Loucy (cell line): ENCODE data around the gene GATB.

Experiments
- H2AFZ ChIP-seq: fragments of 200-600 bp; sonication (generic); 2 replicates; pipeline ENCODE4 v1.6.0; 2016; ENCODE audit warnings: antibody characterized with exemption, mild to moderate bottlenecking, low read length, moderate library complexity
- H3F3A ChIP-seq: fragments of 200-600 bp; 2 replicates; pipeline ENCODE4 v1.6.0; 2016; ENCODE audit warnings: antibody characterized with exemption, low read depth, mild to moderate bottlenecking
- H3K27me3 ChIP-seq: fragments of 200-600 bp; sonication (generic); 2 replicates; pipeline ENCODE4 v1.6.1; 2014; ENCODE audit warnings: low read length, mild to moderate bottlenecking; ENCODE audit not compliant: insufficient read depth, poor library complexity, severe bottlenecking
- H3K36me3 ChIP-seq: fragments of 200-600 bp; sonication (generic); 2 replicates; pipeline ENCODE4 v1.6.1; 2016; ENCODE audit warnings: low read length; ENCODE audit not compliant: insufficient read depth
- H3K4me1 ChIP-seq: fragments of 200-600 bp; sonication (generic); 2 replicates; pipeline ENCODE4 v1.5.1; 2014; ENCODE audit warnings: low read length, mild to moderate bottlenecking; ENCODE audit not compliant: insufficient read depth, poor library complexity, severe bottlenecking
- H3K4me2 ChIP-seq: fragments of 200-600 bp; sonication (generic); 2 replicates; pipeline ENCODE4 v1.6.0; 2014; ENCODE audit warnings: antibody characterized with exemption, low read length, low read depth, mild to moderate bottlenecking; ENCODE audit not compliant: poor library complexity, severe bottlenecking
- H3K4me3 ChIP-seq: fragments of 200-600 bp; sonication (generic); 2 replicates; pipeline ENCODE4 v1.5.1; 2014; ENCODE audit warnings: low read length, mild to moderate bottlenecking, mixed read lengths; ENCODE audit not compliant: poor library complexity, severe bottlenecking
- H3K79me2 ChIP-seq: fragments of 200-600 bp; sonication (generic); 2 replicates; pipeline ENCODE4 v1.6.1; 2014; ENCODE audit warnings: low read length; ENCODE audit not compliant: insufficient read depth
- H3K9ac ChIP-seq: fragments of 200-600 bp; sonication (generic); 2 replicates; pipeline ENCODE4 v1.6.0; 2014; ENCODE audit warnings: mild to moderate bottlenecking, low read depth, low read length, moderate library complexity; ENCODE audit not compliant: poor library complexity, severe bottlenecking
- H3K9me2 ChIP-seq: fragments of 200-600 bp; sonication (generic); replicated peaks from 2 replicates; pipeline ENCODE4 v1.6.1; 2016; ENCODE audit warnings: low read depth, low read length, mixed read lengths
- H3K9me3 ChIP-seq: fragments of 200-600 bp; sonication (generic); 2 replicates; pipeline ENCODE4 v1.6.1; 2014; ENCODE audit warnings: mild to moderate bottlenecking, antibody characterized with exemption, low read length, low read depth; ENCODE audit not compliant: insufficient read depth
- H4K20me1 ChIP-seq: fragments of 200-600 bp; sonication (generic); 2 replicates; pipeline ENCODE4 v1.6.0; 2014; ENCODE audit warnings: antibody characterized with exemption, low read length, mild to moderate bottlenecking; ENCODE audit not compliant: insufficient read depth, poor library complexity, severe bottlenecking
- CTCF ChIP-seq: fragments of 200-600 bp; sonication (generic); conservative IDR thresholded peaks from 2 replicates; pipeline ENCODE4 v1.5.1; 2014; ENCODE audit warnings: mild to moderate bottlenecking, antibody characterized with exemption, low read length
- EZH2phosphoT487 ChIP-seq: fragments of 200-600 bp; IDR thresholded peaks from 2 replicates; pipeline ENCODE4 v1.6.1; 2018; ENCODE audit warnings: antibody characterized with exemption, mild to moderate bottlenecking, moderate library complexity, borderline replicate concordance

Gene GATB

GRCh38 chr4:151703401-151703800 is 57.4 kb downstream of the GATB start:
- no peaks in the 10 kb centered on the region for H3K4me1 ChIP-seq
- H3K9me3 ChIP-seq: no peaks in the 10 kb centered on the region
- no peak overlapping the region for H2AFZ ChIP-seq
- no peaks in the 10 kb centered on the region for H3K9me2 ChIP-seq
- no peak overlapping the region for H3K9ac ChIP-seq
- H3K4me3 ChIP-seq: no peak overlapping the region
- TF ChIP-seq CTCF (no peak), EZH2phosphoT487 (no peak)
- no peak overlapping the region for H3K4me2 ChIP-seq
- no peaks in the 10 kb centered on the region for H3F3A ChIP-seq
- no peaks in the 10 kb centered on the region for H3K27me3 ChIP-seq
- H3K36me3 ChIP-seq: peaks cover 3% of the 10 kb centered on the region; the same call in 1 of the 2 replicates
- no peaks in the 10 kb centered on the region for H4K20me1 ChIP-seq
- H3K79me2 ChIP-seq: no peaks in the 10 kb centered on the region

- H2AFZ ChIP-seq: no peak overlapping the region
- no peak overlapping the region for H3K4me3 ChIP-seq
- H3K4me2 ChIP-seq: no peak overlapping the region
- H4K20me1 ChIP-seq: no peaks in the 10 kb centered on the region
- TF ChIP-seq CTCF: no peak
- TF ChIP-seq EZH2phosphoT487: no peak
- H3K4me1 ChIP-seq: no peaks in the 10 kb centered on the region
- no peaks in the 10 kb centered on the region; the same call in 1 of the 2 replicates for H3K36me3 ChIP-seq
- H3F3A ChIP-seq: no peaks in the 10 kb centered on the region
- no peaks in the 10 kb centered on the region for H3K9me3 ChIP-seq
- no peaks in the 10 kb centered on the region for H3K27me3 ChIP-seq
- no peaks in the 10 kb centered on the region for H3K79me2 ChIP-seq
- no peaks in the 10 kb centered on the region for H3K9me2 ChIP-seq
- H3K9ac ChIP-seq: no peak overlapping the region
These were observed 58.6 kb downstream of the GATB start for GRCh38 chr4:151702256-151702655.

- Histone ChIP-seq H3K9me2 (no peaks in the 10 kb centered on the region), H3K79me2 (no peaks in the 10 kb centered on the region), H3K9me3 (no peaks in the 10 kb centered on the region), H3K4me2 (no peak overlapping the region), H3K9ac (no peak overlapping the region), H3K36me3 (no peaks in the 10 kb centered on the region; the same call in 1 of the 2 replicates), H4K20me1 (no peaks in the 10 kb centered on the region), H3K4me1 (no peaks in the 10 kb centered on the region), H3K4me3 (no peak overlapping the region), H2AFZ (no peak overlapping the region), H3F3A (no peaks in the 10 kb centered on the region), H3K27me3 (no peaks in the 10 kb centered on the region)
- TF ChIP-seq EZH2phosphoT487 (no peak), CTCF (no peak)
These were observed 60.1 kb downstream of the GATB start for GRCh38 chr4:151700566-151701316.
